Measurements from ENCODE around the gene KRTAP5-3. TPM values are rescaled to one million over a fixed set of nuclear protein-coding genes. Genes with fewer than 3 reads are reported as not detected.

Gene KRTAP5-3
- total RNA-seq, 1 donor from 2014 or later, result not detected

- Mint-ChIP-seq H3K4me3 (no peak overlapping the region), H3K27me3 (ENCODE audit: low read depth) (no peaks in the 10 kb centered on the region), H3K27ac (no peak overlapping the region), H3K9me3 (no peaks in the 10 kb centered on the region), H3K36me3 (no peaks in the 10 kb centered on the region), H3K4me1 (peaks cover 5% of the 10 kb centered on the region)
- TF ChIP-seq CTCF (IDR thresholded peaks at IDR 0.05; ENCODE audit: unreplicated experiment), result no peak
- DNase-seq (ENCODE audit: low spot score in 2 of 2, unreplicated experiment in 2 of 2), result no peak
Observed at GRCh38 chr11:1563149-1563638, 45.1 kb downstream of the KRTAP5-3 start.

- no peak for DNase-seq (ENCODE audit: low spot score in 2 of 2, unreplicated experiment in 2 of 2)
- Mint-ChIP-seq H3K36me3 (no peaks in the 10 kb centered on the region), H3K4me1 (peaks cover 7% of the 10 kb centered on the region), H3K27ac (no peak overlapping the region), H3K9me3 (no peaks in the 10 kb centered on the region), H3K27me3 (ENCODE audit: low read depth) (no peaks in the 10 kb centered on the region), H3K4me3 (no peak overlapping the region)
- no peak for TF ChIP-seq CTCF (IDR thresholded peaks at IDR 0.05; ENCODE audit: unreplicated experiment)
Observed at GRCh38 chr11:1562469-1563148, 45.7 kb downstream of the KRTAP5-3 start.

GRCh38 chr11:1561955-1562354 is 46.3 kb downstream of the KRTAP5-3 start:
- no peak overlapping the region for H3K27ac Mint-ChIP-seq
- H3K4me3 Mint-ChIP-seq, result no peak overlapping the region
- no peak for TF ChIP-seq CTCF (IDR thresholded peaks at IDR 0.05; ENCODE audit: unreplicated experiment)
- H3K36me3 Mint-ChIP-seq, result no peaks in the 10 kb centered on the region
- H3K9me3 Mint-ChIP-seq, result no peaks in the 10 kb centered on the region
- DNase-seq (ENCODE audit: low spot score in 2 of 2, unreplicated experiment in 2 of 2), result no peak
- no peaks in the 10 kb centered on the region for H3K27me3 Mint-ChIP-seq (ENCODE audit: low read depth)
- peaks cover 7% of the 10 kb centered on the region for H3K4me1 Mint-ChIP-seq

GRCh38 chr11:1561266-1561665 is 47.0 kb downstream of the KRTAP5-3 start:
- Mint-ChIP-seq H3K27me3 (ENCODE audit: low read depth) (no peaks in the 10 kb centered on the region), H3K9me3 (no peaks in the 10 kb centered on the region), H3K4me3 (no peak overlapping the region), H3K4me1 (peaks cover 7% of the 10 kb centered on the region), H3K36me3 (no peaks in the 10 kb centered on the region), H3K27ac (no peak overlapping the region)
- no peak for DNase-seq (ENCODE audit: low spot score in 2 of 2, unreplicated experiment in 2 of 2)
- no peak for TF ChIP-seq CTCF (IDR thresholded peaks at IDR 0.05; ENCODE audit: unreplicated experiment)

- H3K27me3 Mint-ChIP-seq (ENCODE audit: low read depth), result no peaks in the 10 kb centered on the region
- no peak overlapping the region for H3K4me3 Mint-ChIP-seq
- H3K27ac Mint-ChIP-seq, result no peak overlapping the region
- H3K9me3 Mint-ChIP-seq, result no peaks in the 10 kb centered on the region
- DNase-seq (ENCODE audit: low spot score in 2 of 2, unreplicated experiment in 2 of 2), result no peak
- H3K4me1 Mint-ChIP-seq, result peaks cover 7% of the 10 kb centered on the region
- no peaks in the 10 kb centered on the region for H3K36me3 Mint-ChIP-seq
- no peak for TF ChIP-seq CTCF (IDR thresholded peaks at IDR 0.05; ENCODE audit: unreplicated experiment)
Observed at GRCh38 chr11:1560649-1561251, 47.5 kb downstream of the KRTAP5-3 start.
